Activated T-cell treated with anti-CD3 and anti-CD28 coated beads for 24 hours (primary cell): ENCODE data around the gene HYLS1.

ENCODE experiments used
- DNase-seq: peaks from one replicate; pipeline ENCODE4 v3.0.0-alpha.2; 2020; ENCODE audit warnings: low read depth

HYLS1 gene

GRCh38 chr11:125950178-125950490 lies 62.7 kb downstream of the HYLS1 start:
- DNase-seq: no peak
